Smooth muscle cell (in vitro differentiated cells): Measurements from ENCODE around the gene POT1. TPM values are rescaled to one million over a fixed set of nuclear protein-coding genes. Genes with fewer than 3 reads are reported as not detected.

ENCODE experiments used
- DNase-seq: peaks from one replicate; lab custom pipeline; 2025; ENCODE audit not compliant: unreplicated experiment; lab: John Stamatoyannopoulos, UW
- H2AFZ ChIP-seq: fragments of 200-600 bp; sonication (generic); 2 replicates; pipeline ENCODE4 v1.6.0; 2016; ENCODE audit warnings: antibody characterized with exemption, low read depth, mild to moderate bottlenecking
- H3F3A ChIP-seq: fragments of 200-600 bp; sonication (generic); 2 replicates; pipeline ENCODE4 v1.6.0; 2017; ENCODE audit warnings: antibody characterized with exemption, low read depth
- H3K27ac ChIP-seq: fragments of 200-600 bp; sonication (generic); 2 replicates; pipeline ENCODE4 v1.5.1; 2016; ENCODE audit warnings: low read depth, mild to moderate bottlenecking
- H3K27me3 ChIP-seq: fragments of 200-600 bp; sonication (generic); 2 replicates; pipeline ENCODE4 v1.6.1; 2016; ENCODE audit warnings: low read depth, mild to moderate bottlenecking
- H3K36me3 ChIP-seq: fragments of 200-600 bp; sonication (generic); 2 replicates; pipeline ENCODE4 v1.5.1; 2016; ENCODE audit warnings: low read depth
- H3K4me1 ChIP-seq: fragments of 200-600 bp; sonication (generic); 2 replicates; pipeline ENCODE4 v1.5.1; 2016; ENCODE audit warnings: low read depth
- H3K4me2 ChIP-seq: fragments of 200-600 bp; sonication (generic); 2 replicates; pipeline ENCODE4 v1.6.0; 2016; ENCODE audit warnings: mild to moderate bottlenecking
- H3K4me3 ChIP-seq: fragments of 200-600 bp; sonication (generic); 2 replicates; pipeline ENCODE4 v1.5.1; 2016; ENCODE audit warnings: mild to moderate bottlenecking
- H3K79me2 ChIP-seq: fragments of 200-600 bp; sonication (generic); 2 replicates; pipeline ENCODE4 v1.6.0; 2016; ENCODE audit warnings: low read depth, mild to moderate bottlenecking
- H3K9ac ChIP-seq: fragments of 200-600 bp; sonication (generic); 2 replicates; pipeline ENCODE4 v1.6.0; 2016; ENCODE audit warnings: low read depth
- H3K9me3 ChIP-seq: fragments of 200-600 bp; sonication (generic); replicated peaks from 2 replicates; pipeline ENCODE4 v1.5.1; 2016; ENCODE audit warnings: low read depth
- H4K20me1 ChIP-seq: fragments of 200-600 bp; sonication (generic); 2 replicates; pipeline ENCODE4 v1.6.0; 2016; ENCODE audit warnings: low read depth
- WGBS: methylation state at CpG from one replicate; pipeline ENCODE4 v1.1.7; 2016; ENCODE audit warnings: low lambda C conversion rate; 5-methylcytosine and 5-hydroxymethylcytosine counted together
- polyA plus RNA-seq: library from polyadenylated mRNA; unstranded; fragments of >200 nt; fragmentation: Nextera tagmentation; extraction: Ambion mirVana; gene quantifications from 2 replicates; pipeline ENCODE4 v1.2.1, GENCODE V29; 2016
- total RNA-seq: library from RNA; depleted of rRNA; stranded (reverse); fragments of >200 nt; gene quantifications from 2 replicates; pipeline ENCODE4 v1.2.3, GENCODE V29; 2014
- TF ChIP-seq, protein P1 (sequence below): fragments of 200-600 bp; sonication (generic); IDR thresholded peaks from 2 replicates; pipeline ENCODE4 v1.5.1; 2017; ENCODE audit warnings: borderline replicate concordance, mild to moderate bottlenecking, antibody characterized with exemption; ENCODE audit not compliant: insufficient read depth, poor library complexity, severe bottlenecking

The POT1 gene
- total and polyA plus RNA-seq, 2 experiments from 2014 or later, result 12.2 to 35.5 TPM

- TF ChIP-seq, protein P1, sequence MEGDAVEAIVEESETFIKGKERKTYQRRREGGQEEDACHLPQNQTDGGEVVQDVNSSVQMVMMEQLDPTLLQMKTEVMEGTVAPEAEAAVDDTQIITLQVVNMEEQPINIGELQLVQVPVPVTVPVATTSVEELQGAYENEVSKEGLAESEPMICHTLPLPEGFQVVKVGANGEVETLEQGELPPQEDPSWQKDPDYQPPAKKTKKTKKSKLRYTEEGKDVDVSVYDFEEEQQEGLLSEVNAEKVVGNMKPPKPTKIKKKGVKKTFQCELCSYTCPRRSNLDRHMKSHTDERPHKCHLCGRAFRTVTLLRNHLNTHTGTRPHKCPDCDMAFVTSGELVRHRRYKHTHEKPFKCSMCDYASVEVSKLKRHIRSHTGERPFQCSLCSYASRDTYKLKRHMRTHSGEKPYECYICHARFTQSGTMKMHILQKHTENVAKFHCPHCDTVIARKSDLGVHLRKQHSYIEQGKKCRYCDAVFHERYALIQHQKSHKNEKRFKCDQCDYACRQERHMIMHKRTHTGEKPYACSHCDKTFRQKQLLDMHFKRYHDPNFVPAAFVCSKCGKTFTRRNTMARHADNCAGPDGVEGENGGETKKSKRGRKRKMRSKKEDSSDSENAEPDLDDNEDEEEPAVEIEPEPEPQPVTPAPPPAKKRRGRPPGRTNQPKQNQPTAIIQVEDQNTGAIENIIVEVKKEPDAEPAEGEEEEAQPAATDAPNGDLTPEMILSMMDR, result no peak
- Histone ChIP-seq H3K4me2 (no peak overlapping the region), H3K9ac (no peak overlapping the region), H3K79me2 (no peaks in the 10 kb centered on the region), H3K4me1 (no peaks in the 10 kb centered on the region), H2AFZ (no peak overlapping the region), H3K27me3 (no peaks in the 10 kb centered on the region), H4K20me1 (no peaks in the 10 kb centered on the region), H3K9me3 (no peaks in the 10 kb centered on the region), H3K4me3 (no peak overlapping the region), H3K27ac (no peak overlapping the region), H3K36me3 (no peaks in the 10 kb centered on the region), H3F3A (no peaks in the 10 kb centered on the region)
- 100% methylated on average over 1 of the region's 1 CpG for WGBS
- no peak for DNase-seq
Measured at GRCh38 chr7:124836173-124836572, 93.5 kb downstream of the POT1 start.

GRCh38 chr7:124818807-124819206 is 110.8 kb downstream of the POT1 start:
- no peaks in the 10 kb centered on the region for H3K36me3 ChIP-seq
- H4K20me1 ChIP-seq, result no peaks in the 10 kb centered on the region
- H3K4me2 ChIP-seq, result no peak overlapping the region
- H3K27me3 ChIP-seq, result no peaks in the 10 kb centered on the region
- H3K4me3 ChIP-seq, result no peak overlapping the region
- WGBS, result 98% methylated on average over 5 of the region's 5 CpGs
- no peak overlapping the region for H2AFZ ChIP-seq
- no peaks in the 10 kb centered on the region for H3K79me2 ChIP-seq
- DNase-seq, result no peak
- TF ChIP-seq, protein P1, result no peak
- H3K9ac ChIP-seq, result no peak overlapping the region
- H3F3A ChIP-seq, result no peaks in the 10 kb centered on the region
- no peaks in the 10 kb centered on the region for H3K4me1 ChIP-seq
- no peaks in the 10 kb centered on the region for H3K9me3 ChIP-seq
- no peak overlapping the region for H3K27ac ChIP-seq

GRCh38 chr7:124813994-124814798 is 115.4 kb downstream of the POT1 start:
- DNase-seq, result no peak
- TF ChIP-seq, protein P1, result no peak
- no peak overlapping the region for H3K4me3 ChIP-seq
- H4K20me1 ChIP-seq, result no peaks in the 10 kb centered on the region
- H3K27ac ChIP-seq, result no peak overlapping the region
- H3K27me3 ChIP-seq, result no peaks in the 10 kb centered on the region
- no peak overlapping the region for H2AFZ ChIP-seq
- H3K4me2 ChIP-seq, result no peak overlapping the region
- H3K36me3 ChIP-seq, result no peaks in the 10 kb centered on the region
- H3K9me3 ChIP-seq, result no peaks in the 10 kb centered on the region
- no peaks in the 10 kb centered on the region for H3F3A ChIP-seq
- H3K79me2 ChIP-seq, result no peaks in the 10 kb centered on the region
- H3K9ac ChIP-seq, result no peak overlapping the region
- 86% methylated on average over 2 of the region's 2 CpGs for WGBS
- peaks cover 7% of the 10 kb centered on the region for H3K4me1 ChIP-seq

- H3K4me2 ChIP-seq, result no peak overlapping the region
- DNase-seq, result no peak
- no peaks in the 10 kb centered on the region for H3K9me3 ChIP-seq
- H3K4me3 ChIP-seq, result no peak overlapping the region
- WGBS, result 86% methylated on average over 2 of the region's 2 CpGs
- H4K20me1 ChIP-seq, result no peaks in the 10 kb centered on the region
- H3K4me1 ChIP-seq, result peaks cover 7% of the 10 kb centered on the region
- no peaks in the 10 kb centered on the region for H3F3A ChIP-seq
- H3K79me2 ChIP-seq, result no peaks in the 10 kb centered on the region
- TF ChIP-seq, protein P1, result no peak
- no peak overlapping the region for H3K9ac ChIP-seq
- no peaks in the 10 kb centered on the region for H3K36me3 ChIP-seq
- no peaks in the 10 kb centered on the region for H3K27me3 ChIP-seq
- no peak overlapping the region for H3K27ac ChIP-seq
- H2AFZ ChIP-seq, result no peak overlapping the region
Measured at GRCh38 chr7:124812764-124813163, 116.9 kb downstream of the POT1 start.
